OCI-LY1 (cell line): Measurements from ENCODE around the gene PLAAT4.

Experiments
- H2AFZ ChIP-seq: fragments of 200-600 bp; sonication (generic), shearing (Covaris generic); 2 replicates; pipeline ENCODE4 v1.6.0; 2014; ENCODE audit warnings: antibody characterized with exemption, mild to moderate bottlenecking, low read length
- H3F3A ChIP-seq: fragments of 200-600 bp; sonication (generic), shearing (Covaris generic); 2 replicates; pipeline ENCODE4 v1.6.0; 2014; ENCODE audit warnings: mild to moderate bottlenecking, antibody characterized with exemption, low read length, moderate library complexity; ENCODE audit not compliant: insufficient read depth
- H3K27ac ChIP-seq: fragments of 200-600 bp; sonication (generic); 2 replicates; pipeline ENCODE4 v1.5.1; 2014; ENCODE audit warnings: low read length, mixed run types, mild to moderate bottlenecking, low read depth; ENCODE audit not compliant: poor library complexity, severe bottlenecking
- H3K27me3 ChIP-seq: fragments of 200-600 bp; sonication (generic); 2 replicates; pipeline ENCODE4 v1.6.0; 2014; ENCODE audit warnings: antibody characterized with exemption, mild to moderate bottlenecking, low read length, moderate library complexity; ENCODE audit not compliant: insufficient read depth
- H3K36me3 ChIP-seq: fragments of 200-600 bp; sonication (generic); 2 replicates; pipeline ENCODE4 v1.6.1; 2014; ENCODE audit warnings: mild to moderate bottlenecking, antibody characterized with exemption, low read length, moderate library complexity, mixed read lengths; ENCODE audit not compliant: insufficient read depth
- H3K4me1 ChIP-seq: fragments of 200-600 bp; sonication (generic); 2 replicates; pipeline ENCODE4 v1.5.1; 2014; ENCODE audit warnings: mild to moderate bottlenecking, low read length, moderate library complexity; ENCODE audit not compliant: insufficient read depth, severe bottlenecking
- H3K4me2 ChIP-seq: fragments of 200-600 bp; sonication (generic), shearing (Covaris generic); 2 replicates; pipeline ENCODE4 v1.6.1; 2014; ENCODE audit warnings: low read length
- H3K4me3 ChIP-seq: fragments of 200-600 bp; sonication (generic); 2 replicates; pipeline ENCODE4 v1.5.1; 2014; ENCODE audit warnings: low read length, low read depth, mild to moderate bottlenecking, mixed read lengths; ENCODE audit not compliant: poor library complexity, severe bottlenecking
- H3K79me2 ChIP-seq: fragments of 200-600 bp; shearing (Covaris generic); 2 replicates; pipeline ENCODE4 v1.6.1; 2016; ENCODE audit warnings: mixed run types, low read length, mixed read lengths; ENCODE audit not compliant: insufficient read depth
- H3K9ac ChIP-seq: fragments of 200-600 bp; sonication (generic), shearing (Covaris generic); 2 replicates; pipeline ENCODE4 v1.6.1; 2014; ENCODE audit warnings: mild to moderate bottlenecking, low read length, mixed read lengths
- H3K9me2 ChIP-seq: fragments of 200-600 bp; sonication (generic), shearing (Covaris generic); 2 replicates; pipeline ENCODE4 v1.6.1; 2014; ENCODE audit warnings: low read depth, mild to moderate bottlenecking, low read length, mixed read lengths
- H3K9me3 ChIP-seq: fragments of 200-600 bp; shearing (Covaris generic); 2 replicates; pipeline ENCODE4 v1.6.1; 2014; ENCODE audit warnings: low read length, mixed read lengths
- H4K20me1 ChIP-seq: fragments of 200-600 bp; sonication (generic), shearing (Covaris generic); 2 replicates; pipeline ENCODE4 v1.6.0; 2016; ENCODE audit warnings: mild to moderate bottlenecking, low read length; ENCODE audit not compliant: insufficient read depth
- CTCF ChIP-seq: fragments of 200-600 bp; sonication (generic), shearing (Covaris generic); IDR thresholded peaks from 2 replicates; pipeline ENCODE4 v1.5.1; 2017; ENCODE audit warnings: mild to moderate bottlenecking, antibody characterized with exemption, low read length, moderate library complexity, mixed read lengths
- EZH2 ChIP-seq: fragments of 200-600 bp; sonication (generic), shearing (Covaris generic); IDR thresholded peaks from 2 replicates; pipeline ENCODE4 v1.8.0; 2017; ENCODE audit warnings: borderline replicate concordance, mixed run types, mild to moderate bottlenecking, antibody characterized with exemption, low read length, moderate library complexity, mixed read lengths

PLAAT4 gene

GRCh38 chr11:63517156-63517555 lies 19.5 kb upstream of the PLAAT4 start:
- Histone ChIP-seq H3K27ac (no peak overlapping the region), H3K79me2 (no peaks in the 10 kb centered on the region), H3F3A (no peaks in the 10 kb centered on the region), H3K4me1 (no peaks in the 10 kb centered on the region), H3K27me3 (0 out of 2 replicates have a peak, but pooled peaks cover 6% of the 10 kb centered on the region), H3K9me3 (no peaks in the 10 kb centered on the region), H3K9me2 (no peaks in the 10 kb centered on the region), H3K9ac (no peak overlapping the region), H4K20me1 (no peaks in the 10 kb centered on the region), H3K36me3 (no peaks in the 10 kb centered on the region), H2AFZ (no peak overlapping the region), H3K4me3 (no peak overlapping the region), H3K4me2 (no peak overlapping the region)
- TF ChIP-seq CTCF (no peak), EZH2 (no peak)

- no peaks in the 10 kb centered on the region for H4K20me1 ChIP-seq
- H3K79me2 ChIP-seq: no peaks in the 10 kb centered on the region
- H3F3A ChIP-seq: no peaks in the 10 kb centered on the region
- H3K9me3 ChIP-seq: no peaks in the 10 kb centered on the region
- H3K4me2 ChIP-seq: no peak overlapping the region
- no peaks in the 10 kb centered on the region for H3K36me3 ChIP-seq
- 0 out of 2 replicates have a peak, but pooled peaks cover 6% of the 10 kb centered on the region for H3K27me3 ChIP-seq
- H3K9me2 ChIP-seq: no peaks in the 10 kb centered on the region
- no peak overlapping the region for H3K4me3 ChIP-seq
- no peak for TF ChIP-seq EZH2
- no peak overlapping the region for H3K9ac ChIP-seq
- H3K27ac ChIP-seq: no peak overlapping the region
- no peaks in the 10 kb centered on the region for H3K4me1 ChIP-seq
- no peak overlapping the region for H2AFZ ChIP-seq
Measured at GRCh38 chr11:63518548-63518947, 18.1 kb upstream of the PLAAT4 start.

GRCh38 chr11:63520606-63521170 lies 15.9 kb upstream of the PLAAT4 start:
- Histone ChIP-seq H3K9ac (no peak overlapping the region), H3K4me3 (no peak overlapping the region), H3K4me2 (no peak overlapping the region), H3K4me1 (no peaks in the 10 kb centered on the region), H3K27me3 (no peaks in the 10 kb centered on the region), H3K9me3 (peaks cover 6% of the 10 kb centered on the region; the same call in 1 of the 2 replicates), H3F3A (no peaks in the 10 kb centered on the region), H2AFZ (no peak overlapping the region), H3K27ac (no peak overlapping the region), H3K36me3 (no peaks in the 10 kb centered on the region), H3K9me2 (no peaks in the 10 kb centered on the region), H4K20me1 (no peaks in the 10 kb centered on the region), H3K79me2 (no peaks in the 10 kb centered on the region)
- TF ChIP-seq CTCF (no peak), EZH2 (no peak)

- no peaks in the 10 kb centered on the region for H3K36me3 ChIP-seq
Measured at GRCh38 chr11:63521896-63522295, 14.7 kb upstream of the PLAAT4 start.

More at GRCh38 chr11:63521896-63522295, 14.7 kb upstream of the PLAAT4 start:
- peaks cover 6% of the 10 kb centered on the region; the same call in 1 of the 2 replicates for H3K9me3 ChIP-seq
- H3K9me2 ChIP-seq: no peaks in the 10 kb centered on the region
- H3K4me1 ChIP-seq: no peaks in the 10 kb centered on the region
- TF ChIP-seq CTCF: no peak
- TF ChIP-seq EZH2: no peak
- H3K4me2 ChIP-seq: no peak overlapping the region
- H4K20me1 ChIP-seq: no peaks in the 10 kb centered on the region
- H2AFZ ChIP-seq: no peak overlapping the region
- H3K4me3 ChIP-seq: no peak overlapping the region
- no peak overlapping the region for H3K27ac ChIP-seq
- H3K79me2 ChIP-seq: no peaks in the 10 kb centered on the region
- H3K9ac ChIP-seq: no peak overlapping the region
- H3F3A ChIP-seq: no peaks in the 10 kb centered on the region
- H3K27me3 ChIP-seq: no peaks in the 10 kb centered on the region
